GM04504 (cell line): ENCODE data around the gene FAM219B.
"Not testable (repeated sequence)": the region's sequence is repeated elsewhere in the genome, so short reads cannot be mapped to it uniquely, and the experiment has no call there.

Source experiments
- DNase-seq: peaks from one replicate; pipeline ENCODE4 v3.0.0-alpha.2; 2012; ENCODE audit warnings: low read depth

Gene FAM219B

DNA sequence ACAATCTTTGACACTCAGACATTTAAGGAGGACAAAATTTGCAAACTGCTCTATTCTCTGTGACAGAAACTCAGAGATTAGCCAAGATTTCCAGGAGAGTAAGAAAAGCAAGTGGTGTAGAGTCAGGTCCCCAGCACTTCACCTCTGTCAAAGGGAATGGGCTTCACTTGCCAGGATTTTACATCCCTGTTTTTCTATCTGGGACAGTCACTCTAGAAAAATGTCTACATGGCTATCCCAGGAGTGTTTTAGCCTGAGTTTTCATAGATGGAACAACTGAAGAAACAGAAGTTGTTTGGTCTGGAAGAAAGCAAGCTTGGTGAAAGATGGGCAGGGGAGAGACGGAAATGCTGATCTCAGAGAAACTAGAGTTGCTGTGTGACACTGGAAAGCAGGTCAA, 3.0 kb downstream of the FAM219B start:
- no peak for DNase-seq

DNA sequence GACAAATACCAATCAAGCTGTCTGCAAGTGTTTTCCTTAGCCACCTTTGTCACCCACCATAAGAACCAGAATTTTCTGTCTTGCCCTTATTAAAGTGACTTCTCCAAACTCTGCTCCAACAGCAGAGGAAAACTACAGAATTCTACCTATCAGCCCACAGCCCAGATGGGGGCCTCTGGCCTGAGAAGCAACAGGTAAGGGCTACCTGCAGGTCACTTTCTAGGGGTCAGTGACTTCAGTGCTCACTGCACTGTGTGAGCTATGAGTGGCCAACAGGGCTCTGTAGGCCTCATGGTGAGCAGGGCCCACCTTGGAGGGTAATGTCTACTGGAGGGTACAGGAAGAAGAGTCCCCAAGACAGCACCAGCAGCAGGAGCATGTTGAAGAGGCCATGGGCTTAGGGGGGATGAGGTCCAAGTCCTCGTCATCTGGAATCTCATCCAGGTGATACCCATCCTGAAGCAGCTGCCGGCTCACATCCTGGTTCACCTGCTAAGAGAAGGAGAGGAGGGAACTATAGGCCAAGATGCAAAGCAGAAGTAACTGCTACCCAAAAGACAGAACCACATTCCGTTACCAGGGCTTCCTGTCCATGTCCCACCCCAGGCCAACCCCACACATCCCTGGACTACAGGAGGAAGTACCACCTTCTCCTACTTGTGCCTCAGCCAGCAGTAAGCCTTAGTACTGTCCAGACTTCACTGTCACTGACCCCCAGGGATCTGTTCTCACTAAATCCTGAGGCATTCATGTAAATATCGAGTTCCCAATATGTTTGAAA, 4.2 kb downstream of the FAM219B start:
- DNase-seq = no peak

DNA sequence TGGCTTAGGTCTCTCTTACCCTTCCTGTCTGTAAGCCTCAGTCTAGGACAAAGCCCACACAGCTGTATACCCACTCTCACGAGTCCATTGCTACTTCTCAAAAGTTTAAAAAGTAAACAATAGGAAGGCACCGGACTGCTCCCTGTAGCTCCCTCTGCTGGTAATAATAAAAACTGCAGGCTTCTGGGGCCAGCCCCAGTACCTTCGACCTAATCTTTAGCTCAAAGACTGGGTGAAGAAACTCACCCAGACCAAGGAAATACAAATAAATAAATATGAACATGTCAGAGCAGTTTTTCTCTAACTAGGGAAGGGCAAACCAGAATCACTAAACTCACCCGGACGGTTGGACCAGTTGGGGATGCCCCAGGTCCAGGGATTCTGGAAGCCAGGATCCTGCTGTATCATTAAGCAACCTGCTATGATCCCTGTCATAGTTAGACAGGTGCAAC, 5.0 kb downstream of the FAM219B start:
- no peak for DNase-seq

DNA sequence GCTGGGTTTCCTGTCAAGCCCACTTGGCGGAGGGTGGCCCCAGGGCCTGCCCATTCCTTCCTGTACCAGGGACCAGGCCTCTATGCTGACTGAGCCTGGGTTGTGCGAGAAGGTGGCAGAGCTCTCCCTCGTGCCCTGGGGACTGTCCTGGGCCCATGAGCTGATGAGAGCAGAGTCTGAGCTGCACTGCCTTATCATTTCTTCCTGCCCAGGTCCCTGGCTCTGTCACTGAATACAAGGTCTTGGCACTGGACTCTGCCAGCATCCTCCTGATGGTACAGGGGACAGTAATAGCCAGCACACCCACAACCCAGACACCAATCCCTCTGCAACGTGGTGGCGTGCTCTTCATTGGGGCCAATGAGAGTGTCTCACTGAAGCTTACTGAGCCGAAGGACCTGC, 9.3 kb downstream of the FAM219B start:
- DNase-seq = no peak

DNA sequence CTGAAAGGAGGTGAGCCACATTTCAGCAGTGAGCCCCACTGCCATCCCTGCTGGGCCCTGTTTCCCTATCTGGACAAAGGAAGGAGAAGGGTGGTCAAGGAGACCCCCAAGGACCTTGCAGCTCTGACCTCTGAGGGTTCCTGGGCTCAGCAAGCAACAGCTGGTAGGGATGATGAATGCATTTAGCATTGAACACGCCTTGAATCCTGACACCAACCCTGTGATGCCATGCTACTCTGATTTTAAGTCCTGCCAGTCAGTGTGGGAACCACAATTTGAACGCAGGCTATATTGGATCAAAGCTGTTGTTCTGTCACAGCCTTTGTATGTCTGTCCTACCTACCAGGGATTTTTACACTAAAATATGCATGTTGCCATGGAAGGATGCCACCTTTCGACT, 10.3 kb downstream of the FAM219B start:
- no peak for DNase-seq

DNA sequence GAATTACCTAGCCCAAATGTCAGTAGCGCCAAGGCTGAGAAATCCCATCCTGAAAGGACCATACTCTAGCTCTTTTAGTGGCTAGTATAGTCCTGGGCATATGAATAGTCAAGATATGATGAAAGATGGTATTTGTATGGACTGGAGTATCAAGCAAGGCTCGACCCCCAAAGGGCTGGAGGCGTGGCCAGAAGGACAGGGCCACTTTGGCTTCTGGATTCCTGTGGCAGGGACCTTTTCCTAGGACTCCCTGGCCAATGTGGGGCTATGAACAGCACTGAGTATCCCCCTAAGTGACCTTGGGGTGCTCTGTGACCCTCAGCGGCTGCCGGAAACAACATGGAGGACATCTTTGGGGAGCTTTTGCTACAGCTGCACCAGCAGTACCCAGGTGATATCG, 10.8 kb downstream of the FAM219B start:
- no peak for DNase-seq

DNA sequence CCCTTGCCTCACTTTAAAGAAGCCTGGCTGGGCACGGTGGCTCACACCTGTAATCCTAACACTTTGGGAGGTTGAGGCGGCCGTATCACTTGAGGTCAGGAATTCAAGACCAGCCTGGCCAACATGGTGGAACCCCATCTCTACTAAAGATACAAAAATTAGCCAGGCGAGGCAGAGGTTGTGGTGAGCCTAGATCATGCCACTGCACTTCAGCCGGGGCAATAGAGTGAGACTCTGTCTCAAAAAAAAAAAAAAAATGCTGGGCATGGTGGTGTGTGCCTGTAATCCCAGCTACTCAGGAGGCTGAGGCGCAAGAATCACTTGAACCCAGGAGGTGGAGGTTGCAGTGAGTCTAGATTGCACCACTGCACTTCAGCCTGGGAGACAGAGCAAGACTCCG, 12.3 kb downstream of the FAM219B start:
- not testable (repeated sequence) for DNase-seq

DNA sequence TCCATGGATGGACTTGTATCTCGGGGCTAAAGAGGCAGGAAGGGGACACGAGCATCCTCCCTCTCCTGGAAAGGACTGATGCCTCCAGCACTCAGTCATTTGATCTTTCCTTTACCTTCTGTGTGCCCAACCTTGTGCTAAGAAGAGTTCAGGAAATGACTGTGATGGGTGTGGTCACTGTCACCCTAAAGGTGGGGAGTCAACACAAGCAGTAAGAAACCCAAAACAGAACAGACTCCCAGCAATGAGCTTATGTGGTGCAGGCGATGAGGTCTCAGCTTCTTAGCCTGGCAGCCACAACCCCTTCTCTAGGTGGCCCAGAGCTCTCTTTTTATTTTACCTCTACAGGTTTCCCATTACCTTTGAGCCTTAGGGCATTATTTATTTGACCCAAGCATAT, 13.0 kb downstream of the FAM219B start:
- DNase-seq = no peak

DNA sequence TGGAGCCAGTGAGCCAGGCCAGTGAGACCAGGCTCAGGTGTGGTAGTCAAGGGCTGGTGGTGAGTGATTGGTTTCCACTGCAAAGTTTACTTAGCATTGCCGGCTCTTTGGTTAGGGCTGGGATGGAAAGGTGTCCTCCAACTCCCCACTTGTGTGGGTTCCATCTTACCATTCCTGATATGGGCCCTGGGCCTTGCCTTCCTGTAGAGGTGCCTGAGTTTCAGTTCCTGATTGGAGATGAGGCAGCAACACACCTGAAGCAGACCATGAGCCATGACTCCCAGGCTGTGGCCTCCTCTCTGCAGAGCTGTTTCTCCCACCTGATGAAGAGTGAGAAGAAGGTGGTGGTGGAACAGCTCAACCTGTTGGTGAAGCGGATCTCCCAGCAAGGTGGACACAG, 13.7 kb downstream of the FAM219B start:
- DNase-seq = no peak

DNA sequence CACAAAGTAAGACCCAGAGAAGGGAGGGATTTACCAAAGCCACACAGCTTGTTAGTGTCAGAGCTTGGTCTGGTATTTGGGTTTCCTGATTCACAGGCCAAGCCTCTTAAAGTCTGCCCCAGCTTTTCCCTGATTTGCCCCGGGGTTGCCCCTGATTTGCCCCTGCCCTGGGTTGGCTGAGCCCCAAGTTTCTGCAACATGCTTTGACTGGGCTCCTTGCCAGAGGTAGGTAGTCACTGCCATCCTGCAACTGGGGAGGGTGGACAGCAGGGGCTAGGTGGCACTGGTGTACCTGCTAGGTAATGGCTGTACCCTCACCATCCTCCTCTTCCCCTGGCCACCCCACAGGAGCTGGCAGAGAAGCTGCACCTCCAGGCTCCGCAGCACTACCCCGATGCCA, 14.3 kb downstream of the FAM219B start:
- DNase-seq = no peak

DNA sequence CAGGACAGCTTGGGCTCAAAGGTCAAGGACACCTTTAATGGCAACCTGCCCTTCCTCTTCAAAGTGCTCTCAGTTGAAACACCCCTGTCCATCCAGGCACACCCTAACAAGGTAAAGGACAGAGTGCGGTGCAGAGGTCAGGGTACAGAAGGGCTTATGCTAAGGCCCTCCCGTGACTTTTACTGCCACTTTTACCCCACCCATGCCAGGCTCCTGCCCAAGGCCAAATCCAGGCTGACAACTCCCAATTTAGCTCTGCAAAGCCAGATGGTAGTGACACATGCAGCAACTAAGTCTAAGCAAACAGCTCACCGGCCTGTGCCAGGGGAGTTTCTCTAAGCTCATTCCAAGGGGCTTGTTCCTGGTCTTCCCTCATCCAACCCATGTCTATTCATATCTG, 15.2 kb downstream of the FAM219B start:
- DNase-seq = no peak

DNA sequence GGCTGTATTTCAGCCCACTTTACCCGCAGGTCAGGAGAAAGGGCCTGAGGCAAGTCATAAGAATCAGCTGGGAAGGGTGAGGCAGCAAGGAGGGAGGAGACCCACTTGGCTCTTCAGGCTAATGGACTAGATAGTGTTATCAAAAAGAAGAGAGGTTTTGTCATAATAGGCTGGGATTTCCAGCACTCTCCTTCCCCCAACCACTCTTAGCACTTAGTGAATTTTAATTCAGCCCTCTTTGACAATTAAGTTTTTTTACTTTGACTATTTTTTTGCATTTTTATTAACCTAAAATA, 16.0 kb downstream of the FAM219B start:
- DNase-seq = no peak

DNA sequence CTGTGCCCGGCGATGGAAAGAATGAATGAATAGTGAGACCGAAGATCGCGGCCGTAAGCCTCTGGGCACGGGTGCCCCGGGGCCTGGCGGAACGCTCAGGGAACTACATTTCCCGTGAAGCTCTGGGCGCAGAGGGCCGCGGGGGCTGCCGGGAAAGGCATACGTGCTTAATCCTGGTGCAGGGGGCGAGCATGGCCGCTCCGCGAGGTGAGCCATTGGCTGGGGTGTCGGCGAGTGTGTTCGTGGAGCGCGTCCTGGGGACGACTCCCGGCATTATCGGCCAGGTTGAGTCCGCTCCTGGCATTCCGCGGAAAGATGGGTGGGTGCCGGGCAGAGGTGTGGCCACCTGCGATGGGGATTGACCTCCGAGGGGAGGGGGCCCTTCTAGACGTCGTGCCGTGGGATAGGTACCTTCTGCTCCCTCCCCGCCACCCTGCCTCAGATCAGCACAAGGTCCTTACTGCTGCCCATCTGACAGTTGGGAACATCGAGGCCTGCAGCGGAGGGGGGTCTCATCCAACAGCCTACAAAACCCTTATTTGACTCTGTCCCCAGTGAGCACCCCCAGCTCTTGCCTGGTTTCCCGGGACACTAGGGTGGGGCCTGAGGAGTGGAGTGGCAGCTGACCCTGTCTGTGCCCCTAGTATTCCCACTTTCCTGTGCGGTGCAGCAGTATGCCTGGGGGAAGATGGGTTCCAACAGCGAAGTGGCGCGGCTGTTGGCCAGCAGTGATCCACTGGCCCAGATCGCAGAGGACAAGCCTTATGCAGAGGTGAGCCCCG, 16.6 kb downstream of the FAM219B start, which contains the start of gene MPI:
Gene MPI, plus strand, starts transcription at position 160 of the 782 bp plus-strand sequence. Its CDS starts 32 bp downstream, at position 192.
- no peak for DNase-seq

DNA sequence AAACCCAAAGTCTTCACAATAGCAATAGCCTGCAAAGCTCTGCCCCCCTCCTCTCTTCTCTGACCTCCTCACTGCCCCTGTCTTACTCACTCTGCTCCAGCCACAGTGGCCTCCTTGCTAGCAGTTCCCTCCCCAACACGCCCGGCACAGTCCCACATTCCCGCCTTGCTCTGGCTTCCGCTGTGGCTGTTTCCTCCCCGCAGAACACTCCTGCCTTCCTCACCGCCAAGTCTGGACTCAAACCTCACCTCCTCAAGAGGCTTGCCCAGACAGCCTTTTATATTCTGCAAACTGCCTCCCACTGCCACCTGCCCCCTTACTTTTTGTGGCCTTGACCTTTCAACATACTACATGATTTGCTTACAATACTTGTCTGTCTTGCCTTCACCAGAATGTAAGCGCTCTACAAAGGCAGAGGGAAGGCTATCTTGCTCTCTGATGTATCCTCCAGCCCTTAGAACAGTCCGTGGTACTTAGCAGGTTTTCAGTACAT, 17.2 kb downstream of the FAM219B start:
- no peak for DNase-seq

DNA sequence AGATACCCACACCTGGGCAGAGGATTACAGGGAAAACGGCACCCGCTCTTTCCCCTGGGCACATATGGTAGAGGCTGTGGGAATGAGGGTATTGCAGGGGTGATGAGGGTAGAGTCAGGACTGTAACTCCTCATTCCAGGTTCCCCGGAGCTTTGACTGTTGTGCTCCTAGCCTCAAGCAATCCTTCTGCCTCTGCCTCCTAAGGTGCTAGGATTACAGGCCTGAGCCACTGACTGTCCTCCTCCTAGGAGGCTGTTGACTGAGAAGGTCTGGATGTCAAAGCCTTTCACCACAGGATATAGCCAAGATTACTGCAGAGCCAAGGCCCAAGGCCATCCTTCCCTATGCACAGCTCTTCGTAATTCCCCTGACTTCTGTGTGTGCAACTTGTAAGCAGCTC, 17.9 kb downstream of the FAM219B start:
- DNase-seq = no peak

DNA sequence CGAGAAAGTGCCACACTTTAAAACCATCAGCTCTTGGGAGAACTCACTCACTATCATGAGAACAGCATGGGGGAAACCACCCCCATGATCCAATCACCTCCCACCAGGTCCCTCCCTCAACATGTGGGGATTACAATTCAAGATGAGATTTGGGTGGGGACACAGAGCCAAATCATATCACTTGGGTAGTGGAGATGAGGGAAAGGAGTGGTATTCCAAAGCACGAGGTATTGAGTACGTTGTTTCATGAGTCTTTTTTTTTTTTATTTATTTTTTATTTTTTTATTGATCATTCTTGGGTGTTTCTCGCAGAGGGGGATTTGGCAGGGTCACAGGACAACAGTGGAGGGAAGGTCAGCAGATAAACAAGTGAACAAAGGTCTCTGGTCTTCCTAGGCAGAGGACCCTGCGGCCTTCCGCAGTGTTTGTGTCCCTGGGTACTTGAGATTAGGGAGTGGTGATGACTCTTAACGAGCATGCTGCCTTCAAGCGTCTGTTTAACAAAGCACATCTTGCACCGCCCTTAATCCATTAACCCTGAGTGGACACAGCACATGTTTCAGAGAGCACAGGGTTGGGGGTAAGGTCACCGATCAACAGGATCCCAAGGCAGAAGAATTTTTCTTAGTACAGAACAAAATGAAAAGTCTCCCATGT, 19.0 kb downstream of the FAM219B start:
- DNase-seq = not testable (repeated sequence)

DNA sequence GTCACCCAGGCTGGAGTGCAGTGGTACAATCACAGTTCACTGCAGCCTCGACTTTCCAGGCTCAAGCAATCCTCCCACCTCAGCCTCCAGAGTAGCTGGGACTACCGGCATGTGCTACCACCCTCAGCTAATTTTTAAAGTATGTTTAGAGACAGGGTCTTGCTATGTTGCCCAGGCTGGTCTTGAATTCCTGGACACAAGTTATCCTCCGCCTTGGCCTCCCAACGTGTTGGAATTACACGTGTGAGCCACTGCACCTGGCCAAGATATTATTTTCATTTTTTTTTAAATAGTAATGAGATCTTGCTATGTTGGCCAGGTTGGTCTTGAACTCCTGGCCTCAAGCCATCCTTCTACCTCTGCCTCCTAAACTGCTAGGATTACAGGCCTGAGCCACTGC, 21.2 kb downstream of the FAM219B start:
- no peak for DNase-seq

DNA sequence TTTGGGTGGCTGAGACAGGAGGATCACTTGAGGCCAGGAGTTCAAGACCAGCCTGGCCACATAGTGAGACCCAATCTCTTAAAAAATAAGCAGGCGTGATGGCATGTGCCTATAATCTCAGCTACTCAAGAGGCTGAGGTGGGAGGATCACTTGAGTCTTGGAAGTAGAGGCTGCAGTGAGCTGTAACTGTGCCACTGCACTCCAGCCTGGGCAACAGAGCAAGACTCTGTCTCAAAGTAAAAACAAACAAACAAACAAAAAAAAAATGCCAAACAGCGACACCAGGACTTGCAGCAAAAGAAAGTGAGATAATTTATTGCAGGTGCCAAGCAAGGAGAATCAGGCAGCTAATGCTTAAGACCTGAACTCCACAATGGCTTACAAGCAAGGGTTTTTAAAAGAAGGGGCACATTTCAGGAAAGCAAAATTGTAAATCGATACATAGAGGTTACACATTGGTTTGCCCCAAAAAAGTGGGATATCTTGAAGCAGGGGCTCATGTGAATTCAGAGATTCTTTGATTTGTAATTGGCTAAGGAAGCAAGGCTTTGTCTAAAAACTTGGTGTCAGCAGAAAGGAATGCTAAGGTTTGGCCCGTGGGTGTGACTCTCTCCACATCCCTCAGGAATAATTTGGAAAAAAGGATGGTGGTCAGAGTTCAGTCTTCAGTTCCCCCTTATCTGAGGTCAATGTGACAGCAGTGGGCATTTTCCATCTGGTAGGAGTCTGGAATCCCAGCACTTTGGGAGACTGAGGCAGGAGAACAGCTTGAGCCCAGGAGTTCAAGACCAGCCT, 22.0 kb downstream of the FAM219B start:
- DNase-seq = no peak

DNA sequence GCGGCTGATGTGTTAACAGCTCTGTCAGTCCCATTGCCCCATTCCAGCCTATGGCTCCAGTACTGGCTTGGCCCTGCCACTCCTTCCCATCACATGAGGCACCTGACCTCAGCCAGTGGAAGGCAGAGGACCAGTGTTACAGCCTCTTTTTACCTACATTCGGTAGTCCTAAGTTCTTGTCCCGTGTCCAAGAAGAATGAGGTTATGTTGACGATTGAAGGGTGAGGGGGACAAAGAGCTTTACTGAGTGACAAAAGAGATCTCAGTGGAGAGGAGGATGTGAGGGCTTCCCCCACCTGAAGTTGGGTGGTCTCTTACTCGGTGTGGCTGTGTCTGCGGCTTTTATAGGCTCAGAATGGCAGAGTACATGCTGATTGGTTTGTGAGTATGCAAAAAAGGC, 24.1 kb downstream of the FAM219B start:
- no peak for DNase-seq

DNA sequence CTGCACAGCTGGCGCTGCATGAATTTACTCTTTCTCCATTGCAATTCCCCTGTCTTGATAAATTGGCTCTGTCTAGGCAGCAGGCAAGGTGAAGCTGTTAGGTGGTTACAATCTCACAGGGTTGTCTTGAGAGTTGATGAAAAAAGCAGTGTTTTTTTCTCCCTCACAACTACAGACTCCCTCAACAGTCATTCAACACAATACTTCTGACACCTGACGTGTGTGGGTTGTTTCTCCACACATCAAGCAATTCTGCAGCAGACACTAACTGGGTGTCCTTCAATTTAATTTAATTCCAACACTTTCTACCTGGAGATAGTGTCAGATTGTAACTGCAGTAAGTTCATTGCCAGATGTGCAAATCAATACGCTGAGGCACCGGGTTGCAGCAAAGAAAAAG, 28.4 kb downstream of the FAM219B start:
- no peak for DNase-seq

DNA sequence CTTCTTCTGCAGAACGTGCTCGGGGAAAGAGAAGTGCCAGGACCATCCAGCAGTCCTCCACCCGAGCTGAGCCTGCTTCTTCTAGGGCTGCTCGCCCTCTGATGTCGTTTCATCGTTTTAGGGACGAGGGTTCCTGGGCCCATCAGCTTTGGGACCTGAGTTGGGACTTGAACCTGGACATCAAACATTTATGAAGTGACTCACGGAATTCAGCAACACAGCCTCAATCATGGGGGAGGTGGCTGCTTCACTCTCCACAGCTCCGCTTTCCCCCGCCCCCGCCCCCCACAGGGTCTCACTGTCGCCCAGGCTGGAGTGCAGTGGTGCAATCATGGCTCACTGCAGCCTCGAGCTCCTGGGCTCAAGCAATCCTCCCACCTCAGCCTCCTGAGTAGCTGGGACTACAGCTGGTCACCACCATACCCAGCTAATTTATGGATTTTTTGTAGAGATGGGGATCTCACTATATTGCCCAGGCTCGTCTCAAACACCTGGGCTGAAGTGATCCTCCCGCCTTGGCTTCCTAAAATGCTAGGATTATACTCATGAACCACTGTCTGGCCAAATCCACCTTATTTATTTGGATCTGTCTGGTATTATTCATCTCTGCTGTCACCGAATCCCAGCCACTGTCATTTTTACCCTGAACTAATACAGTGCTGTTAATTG, 32.8 kb downstream of the FAM219B start:
- DNase-seq = no peak
